Breast epithelium (tissue), 3 donors: ENCODE results near the gene RAB9A.

Experiments
- POLR2A ChIP-seq: fragments of 450-650 bp; IDR thresholded peaks from one replicate; pipeline ENCODE4 v1.6.1; 2016; ENCODE audit warnings: antibody characterized with exemption, mild to moderate bottlenecking, moderate library complexity
- POLR2AphosphoS5 ChIP-seq, 3 donors: sonication (generic); formaldehyde crosslinking; IDR thresholded peaks; one replicate each; pipeline ENCODE4 v1.6.1; 2017; ENCODE audit warnings: antibody characterized with exemption in 3 of 3
- TF ChIP-seq, protein P1 (sequence below), 3 donors: fragments of 450-650 bp; IDR thresholded peaks; one replicate each; pipeline ENCODE4 v1.5.1; 2016 to 2017; ENCODE audit warnings: antibody characterized with exemption in 3 of 3, mild to moderate bottlenecking in 3 of 3, moderate library complexity in 3 of 3

DNA sequence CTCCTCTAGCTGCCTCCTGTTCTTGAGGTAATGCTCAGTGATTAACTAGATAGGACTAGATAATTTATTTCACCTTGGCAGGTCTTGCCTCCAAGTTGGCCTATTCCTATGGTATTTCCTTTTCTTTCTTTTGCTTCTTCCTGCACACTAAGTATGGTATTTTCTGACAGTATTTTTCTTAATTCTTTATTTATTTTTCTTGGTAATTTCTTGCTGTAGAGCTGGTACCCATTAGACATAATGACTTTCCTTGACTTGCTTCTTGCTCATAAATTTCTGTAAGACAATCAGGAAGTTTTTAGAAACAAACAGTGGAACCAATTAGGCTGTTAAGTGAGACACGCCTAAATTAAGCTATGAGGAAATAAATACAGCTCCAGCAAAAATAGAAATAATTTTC lies 9.5 kb downstream of the RAB9A start:
- TF ChIP-seq, protein P1, sequence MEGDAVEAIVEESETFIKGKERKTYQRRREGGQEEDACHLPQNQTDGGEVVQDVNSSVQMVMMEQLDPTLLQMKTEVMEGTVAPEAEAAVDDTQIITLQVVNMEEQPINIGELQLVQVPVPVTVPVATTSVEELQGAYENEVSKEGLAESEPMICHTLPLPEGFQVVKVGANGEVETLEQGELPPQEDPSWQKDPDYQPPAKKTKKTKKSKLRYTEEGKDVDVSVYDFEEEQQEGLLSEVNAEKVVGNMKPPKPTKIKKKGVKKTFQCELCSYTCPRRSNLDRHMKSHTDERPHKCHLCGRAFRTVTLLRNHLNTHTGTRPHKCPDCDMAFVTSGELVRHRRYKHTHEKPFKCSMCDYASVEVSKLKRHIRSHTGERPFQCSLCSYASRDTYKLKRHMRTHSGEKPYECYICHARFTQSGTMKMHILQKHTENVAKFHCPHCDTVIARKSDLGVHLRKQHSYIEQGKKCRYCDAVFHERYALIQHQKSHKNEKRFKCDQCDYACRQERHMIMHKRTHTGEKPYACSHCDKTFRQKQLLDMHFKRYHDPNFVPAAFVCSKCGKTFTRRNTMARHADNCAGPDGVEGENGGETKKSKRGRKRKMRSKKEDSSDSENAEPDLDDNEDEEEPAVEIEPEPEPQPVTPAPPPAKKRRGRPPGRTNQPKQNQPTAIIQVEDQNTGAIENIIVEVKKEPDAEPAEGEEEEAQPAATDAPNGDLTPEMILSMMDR (IDR thresholded peaks at IDR 0.05): no peak
- TF ChIP-seq POLR2A (no peak), POLR2AphosphoS5 (IDR thresholded peaks at IDR 0.05) (no peak)
